IMR-90 (cell line): ENCODE results near the gene C1orf159. TPM values are rescaled to one million over a fixed set of nuclear protein-coding genes. Genes with fewer than 3 reads are reported as not detected.
"Not testable (repeated sequence)": the region's sequence is repeated elsewhere in the genome, so short reads cannot be mapped to it uniquely, and the experiment has no call there.

Experiments
- ATAC-seq: fragments of 200-7000 bp; cut with Tn5 transposase; 2 replicates; pipeline ENCODE4 v1.9.1; 2020; ENCODE audit warnings: low read depth, mild to moderate bottlenecking, moderate library complexity
- BruUV-seq: library from RNA; stranded (reverse); fragments of 400-500 nt; replicated peaks from 2 replicates; lab custom pipeline; 2021; lab: Mats Ljungman, UMichigan
- CTCF ChIA-PET: fragments of 300-600 bp; formaldehyde crosslinking; extraction: SDS; loops from one replicate; lab custom pipeline; 2021; ENCODE audit warnings: antibody characterized with exemption; lab: Yijun Ruan, JAX
- POLR2A ChIA-PET: fragments of 300-600 bp; sonication (Branson Sonifier 250); formaldehyde crosslinking; loops from one replicate; lab custom pipeline; 2022; ENCODE audit warnings: antibody characterized with exemption; ENCODE audit not compliant: unreplicated experiment; lab: Charles Lee
- DNase-seq: peaks from one replicate; pipeline ENCODE4 v3.0.0; 2013
- H2AFZ ChIP-seq: replicated peaks from 2 replicates; pipeline ENCODE3; 2013; ENCODE audit warnings: low read length, mild to moderate bottlenecking; ENCODE audit not compliant: poor library complexity
- H2AK5ac ChIP-seq: 2 replicates; pipeline ENCODE4 v1.6.1; 2013; ENCODE audit warnings: low read depth, low read length, inconsistent platforms
- H2AK9ac ChIP-seq: replicated peaks from 2 replicates; pipeline ENCODE3; 2013; ENCODE audit warnings: mild to moderate bottlenecking, low read depth, low read length, moderate library complexity; ENCODE audit not compliant: poor library complexity
- H2BK120ac ChIP-seq: 2 replicates; pipeline ENCODE4 v1.6.1; 2013; ENCODE audit warnings: low read depth, low read length, inconsistent platforms
- H2BK15ac ChIP-seq: 3 replicates; pipeline ENCODE4 v1.6.1; 2013; ENCODE audit warnings: low read depth, low read length, inconsistent platforms
- H2BK20ac ChIP-seq: 2 replicates; pipeline ENCODE4 v1.6.1; 2013; ENCODE audit warnings: low read depth, mild to moderate bottlenecking, inconsistent platforms, low read length, moderate library complexity
- H2BK5ac ChIP-seq: 2 replicates; pipeline ENCODE4 v1.6.1; 2013; ENCODE audit warnings: mild to moderate bottlenecking, low read depth, low read length, inconsistent platforms; ENCODE audit not compliant: poor library complexity, severe bottlenecking
- H3K14ac ChIP-seq: replicated peaks from 2 replicates; pipeline ENCODE4 v1.6.1; 2013; ENCODE audit warnings: low read depth, low read length, inconsistent platforms
- H3K18ac ChIP-seq: 2 replicates; pipeline ENCODE4 v1.6.1; 2013; ENCODE audit warnings: low read depth, low read length, control low read depth
- H3K23ac ChIP-seq: 2 replicates; pipeline ENCODE4 v1.6.1; 2013; ENCODE audit warnings: low read depth, low read length, inconsistent platforms
- H3K27ac ChIP-seq: 2 replicates; pipeline ENCODE4 v1.5.1; 2013; ENCODE audit warnings: mild to moderate bottlenecking, control low read depth, low read length; ENCODE audit not compliant: insufficient read depth
- H3K27me3 ChIP-seq: 2 replicates; pipeline ENCODE4 v1.6.1; 2013; ENCODE audit warnings: low read length; ENCODE audit not compliant: control insufficient read depth, insufficient read depth
- H3K36me3 ChIP-seq: 2 replicates; pipeline ENCODE4 v1.6.1; 2013; ENCODE audit warnings: low read length, mixed read lengths; ENCODE audit not compliant: control insufficient read depth, insufficient read depth
- H3K4ac ChIP-seq: 2 replicates; pipeline ENCODE4 v1.6.1; 2013; ENCODE audit warnings: low read depth, low read length, inconsistent platforms
- H3K4me1 ChIP-seq: 2 replicates; pipeline ENCODE4 v1.6.1; 2013; ENCODE audit warnings: low read length, mixed read lengths; ENCODE audit not compliant: control insufficient read depth, insufficient read depth
- H3K4me2 ChIP-seq: 2 replicates; pipeline ENCODE4 v1.6.1; 2013; ENCODE audit warnings: low read depth, mild to moderate bottlenecking, control low read depth, low read length, moderate library complexity
- H3K4me3 ChIP-seq: 2 replicates; pipeline ENCODE4 v1.5.1; 2013; ENCODE audit warnings: low read depth, mild to moderate bottlenecking, control low read depth, low read length, moderate library complexity; ENCODE audit not compliant: insufficient read depth
- H3K56ac ChIP-seq: 2 replicates; pipeline ENCODE4 v1.6.1; 2013; ENCODE audit warnings: low read length, inconsistent platforms; ENCODE audit not compliant: insufficient read depth; ENCODE audit errors: extremely low read depth
- H3K79me1 ChIP-seq, 2 experiments: 2 replicates each; pipeline ENCODE4 v1.6.1; 2013; ENCODE audit warnings: low read length in 2 of 2, inconsistent platforms in 1 of 2, low read depth in 1 of 2
- H3K9ac ChIP-seq: 2 replicates; pipeline ENCODE4 v1.6.1; 2013; ENCODE audit warnings: low read depth, low read length, control low read depth
- H3K9me1 ChIP-seq: 2 replicates; pipeline ENCODE4 v1.6.1; 2013; ENCODE audit warnings: low read length, inconsistent platforms; ENCODE audit not compliant: insufficient read depth
- H3K9me3 ChIP-seq: 2 replicates; pipeline ENCODE4 v1.6.1; 2013; ENCODE audit warnings: low read length; ENCODE audit not compliant: control insufficient read depth, insufficient read depth
- H4K20me1 ChIP-seq: 2 replicates; pipeline ENCODE4 v1.6.1; 2013; ENCODE audit warnings: low read length, inconsistent platforms; ENCODE audit not compliant: insufficient read depth
- H4K5ac ChIP-seq: 2 replicates; pipeline ENCODE4 v1.6.1; 2013; ENCODE audit warnings: mild to moderate bottlenecking, low read depth, low read length, control low read depth
- H4K8ac ChIP-seq, 2 experiments: 2 replicates each; pipeline ENCODE4 v1.6.1; 2013; ENCODE audit warnings: low read depth in 2 of 2, low read length in 2 of 2, control low read depth in 1 of 2, inconsistent platforms in 1 of 2
- H4K91ac ChIP-seq: 2 replicates; pipeline ENCODE4 v1.6.1; 2013; ENCODE audit warnings: low read depth, low read length, inconsistent platforms; ENCODE audit not compliant: insufficient read depth
- FOS ChIP-seq: fragments of 150-350 bp; IDR thresholded peaks from 2 replicates; pipeline ENCODE4 v1.6.1; 2016; ENCODE audit warnings: low read depth, low read length
- USF2 ChIP-seq: fragments of 150-350 bp; IDR thresholded peaks from 2 replicates; pipeline ENCODE4 v1.6.1; 2017; ENCODE audit warnings: mild to moderate bottlenecking, antibody characterized with exemption, low read length, low read depth
- WGBS, 2 experiments: methylation state at CpG; one replicate each; pipeline versions ENCODE4 v1.1.5 to v1.1.7; 2013; ENCODE audit warnings: missing lambda C conversion rate in 2 of 2; ENCODE audit not compliant: insufficient read length in 1 of 2; ENCODE audit errors: extremely low coverage in 2 of 2; 5-methylcytosine and 5-hydroxymethylcytosine counted together
- dilution Hi-C: fragments of 300-500 bp; cut with HindIII; formaldehyde crosslinking; loops from one replicate; pipeline ENCODE4 v1.14.3; 2018; ENCODE audit warnings: low sequenced_read_pairs; ENCODE audit not compliant: unreplicated experiment
- in situ Hi-C: fragments of 300-500 bp; cut with MboI; formaldehyde crosslinking; loops from 3 replicates; pipeline ENCODE4 v1.14.3; 2019; ENCODE audit warnings: low sequenced_read_pairs, inconsistent platforms, mixed read lengths
- intact Hi-C: fragments of 100-400 bp; cut with micrococcal nuclease; formaldehyde crosslinking; loops from 2 replicates; pipeline ENCODE4 v1.10.0; 2022
- polyA plus RNA-seq, 3 experiments: library from polyadenylated mRNA; depleted of rRNA; stranded (reverse); fragments of >200 nt; gene quantifications; 2 replicates each; pipeline ENCODE4 v1.2.3, GENCODE V29; 2012; ENCODE audit warnings: low replicate concordance in 1 of 3
- total RNA-seq: library from RNA; depleted of rRNA; stranded (reverse); fragments of >200 nt; gene quantifications from 2 replicates; pipeline ENCODE4 v1.2.3, GENCODE V29; 2012

The C1orf159 gene
- total and polyA plus RNA-seq, 2 of the 4 experiments (the other 2 are of a cell fraction): 2.9 to 12.6 TPM

GRCh38 chr1:1079408-1080121, 36.3 kb downstream of the C1orf159 start (continued):
- TF ChIP-seq USF2: peak; percentile 89
- peak; percentile 21; the same call in 1 of the 2 replicates for TF ChIP-seq FOS

GRCh38 chr1:1077396-1077795, 38.5 kb downstream of the C1orf159 start:
- H2BK120ac ChIP-seq, H4K8ac ChIP-seq, intact Hi-C loops, H4K91ac ChIP-seq, H3K4ac ChIP-seq, dilution Hi-C loops, H3K9ac ChIP-seq, ATAC-seq, H3K79me1 ChIP-seq, H3K18ac ChIP-seq, CTCF ChIA-PET, H2BK5ac ChIP-seq, H3K14ac ChIP-seq, in situ Hi-C loops, H2BK15ac ChIP-seq, H3K23ac ChIP-seq, H3K4me3 ChIP-seq, DNase-seq, H2BK20ac ChIP-seq, H2AK5ac ChIP-seq, H3K9me3 ChIP-seq, POLR2A ChIA-PET, H3K27me3 ChIP-seq, H3K9me1 ChIP-seq, H4K5ac ChIP-seq, H3K4me2 ChIP-seq, H3K56ac ChIP-seq, H3K27ac ChIP-seq, H3K36me3 ChIP-seq, H2AK9ac ChIP-seq, H4K20me1 ChIP-seq, BruUV-seq, H2AFZ ChIP-seq: not testable (repeated sequence)
- H3K4me1 ChIP-seq: peaks cover 11% of the 10 kb centered on the region
- WGBS, 2 experiments: no CpG with 5 or more reads among the region's 21 CpGs
